Activated naive CD8-positive, alpha-beta T cell treated with anti-CD3 and anti-CD28 coated beads for 36 hours (primary cell): ENCODE data around the gene DHRSX. TPM values are rescaled to one million over a fixed set of nuclear protein-coding genes. Genes with fewer than 3 reads are reported as not detected.
"Not testable (repeated sequence)": the region's sequence is repeated elsewhere in the genome, so short reads cannot be mapped to it uniquely, and the experiment has no call there.

Experiments
- DNase-seq: peaks from one replicate; pipeline ENCODE4 v3.0.0; 2021
- H3K27ac Mint-ChIP-seq: one replicate; pipeline ENCODE4 v1.8.0; 2022; ENCODE audit warnings: mild to moderate bottlenecking, moderate library complexity, mixed read lengths
- H3K27me3 Mint-ChIP-seq: one replicate; pipeline ENCODE4 v1.8.0; 2022; ENCODE audit warnings: mild to moderate bottlenecking, mixed read lengths
- H3K36me3 Mint-ChIP-seq: one replicate; pipeline ENCODE4 v1.8.0; 2021; ENCODE audit warnings: mild to moderate bottlenecking, mixed read lengths
- H3K4me1 Mint-ChIP-seq: one replicate; pipeline ENCODE4 v1.8.0; 2021; ENCODE audit warnings: mixed read lengths
- H3K4me3 Mint-ChIP-seq: one replicate; pipeline ENCODE4 v1.8.0; 2022; ENCODE audit warnings: mild to moderate bottlenecking, moderate library complexity, mixed read lengths
- H3K9me3 Mint-ChIP-seq: one replicate; pipeline ENCODE4 v1.8.0; 2022; ENCODE audit warnings: mixed read lengths
- total RNA-seq, 2 experiments: library from RNA; stranded (reverse); gene quantifications; one replicate each; pipeline ENCODE4 v1.2.3, GENCODE V29; 2021

Gene DHRSX
- total RNA-seq, 2 experiments from 2014 or later: 18.2 to 19.7 TPM

- Mint-ChIP-seq H3K4me3 (no peak overlapping the region), H3K36me3 (no peaks in the 10 kb centered on the region), H3K27ac (no peak overlapping the region), H3K9me3 (no peaks in the 10 kb centered on the region), H3K4me1 (no peaks in the 10 kb centered on the region), H3K27me3 (no peaks in the 10 kb centered on the region)
- DNase-seq: no peak
Observed at GRCh38 chrX:2507904-2508627, 7.3 kb upstream of the DHRSX start.

- H3K27ac Mint-ChIP-seq: no peak overlapping the region
- no peaks in the 10 kb centered on the region for H3K9me3 Mint-ChIP-seq
Observed at GRCh38 chrX:2507196-2507595, 6.4 kb upstream of the DHRSX start.

GRCh38 chrX:2505341-2505740 is 4.6 kb upstream of the DHRSX start:
- not testable (repeated sequence) for H3K36me3 Mint-ChIP-seq, H3K9me3 Mint-ChIP-seq, H3K27ac Mint-ChIP-seq, H3K4me1 Mint-ChIP-seq, H3K27me3 Mint-ChIP-seq, H3K4me3 Mint-ChIP-seq, DNase-seq

More at GRCh38 chrX:2507196-2507595, 6.4 kb upstream of the DHRSX start:
- no peaks in the 10 kb centered on the region for H3K27me3 Mint-ChIP-seq
- H3K36me3 Mint-ChIP-seq: no peaks in the 10 kb centered on the region
- H3K4me3 Mint-ChIP-seq: no peak overlapping the region
- H3K4me1 Mint-ChIP-seq: no peaks in the 10 kb centered on the region
- no peak for DNase-seq

- no peaks in the 10 kb centered on the region for H3K4me1 Mint-ChIP-seq
- H3K9me3 Mint-ChIP-seq: no peaks in the 10 kb centered on the region
- H3K36me3 Mint-ChIP-seq: no peaks in the 10 kb centered on the region
- no peak overlapping the region for H3K27ac Mint-ChIP-seq
- H3K4me3 Mint-ChIP-seq: no peak overlapping the region
- DNase-seq: no peak
- H3K27me3 Mint-ChIP-seq: no peaks in the 10 kb centered on the region
Observed at GRCh38 chrX:2504706-2505332, 4.0 kb upstream of the DHRSX start.

- no peak for DNase-seq
- peaks cover 2% of the 10 kb centered on the region for H3K36me3 Mint-ChIP-seq
- H3K4me1 Mint-ChIP-seq: peaks cover 9% of the 10 kb centered on the region
- no peak overlapping the region for H3K27ac Mint-ChIP-seq
- no peaks in the 10 kb centered on the region for H3K9me3 Mint-ChIP-seq
- no peak overlapping the region for H3K4me3 Mint-ChIP-seq
- H3K27me3 Mint-ChIP-seq: no peaks in the 10 kb centered on the region
Observed at GRCh38 chrX:2503591-2504500, 3.1 kb upstream of the DHRSX start.

- Mint-ChIP-seq H3K4me3 (no peak overlapping the region), H3K4me1 (peaks cover 18% of the 10 kb centered on the region), H3K9me3 (no peaks in the 10 kb centered on the region), H3K27ac (no peak overlapping the region), H3K36me3 (peaks cover 9% of the 10 kb centered on the region), H3K27me3 (no peaks in the 10 kb centered on the region)
- DNase-seq: no peak
Observed at GRCh38 chrX:2502668-2503519, 2.1 kb upstream of the DHRSX start.

GRCh38 chrX:2502120-2502667 is 1.4 kb upstream of the DHRSX start:
- Mint-ChIP-seq H3K4me1 (peaks cover 25% of the 10 kb centered on the region), H3K36me3 (peaks cover 12% of the 10 kb centered on the region), H3K9me3 (no peaks in the 10 kb centered on the region), H3K4me3 (peak overlapping the region; percentile 71), H3K27ac (no peak overlapping the region), H3K27me3 (no peaks in the 10 kb centered on the region)
- DNase-seq: no peak

- Mint-ChIP-seq H3K36me3 (peaks cover 12% of the 10 kb centered on the region), H3K27ac (peak overlapping the region; percentile 76), H3K9me3 (no peaks in the 10 kb centered on the region), H3K4me3 (peak overlapping the region; percentile 71), H3K27me3 (no peaks in the 10 kb centered on the region), H3K4me1 (peaks cover 25% of the 10 kb centered on the region)
- no peak for DNase-seq
Observed at GRCh38 chrX:2501559-2502102, 855 bp upstream of the DHRSX start.

- H3K27me3 Mint-ChIP-seq: no peaks in the 10 kb centered on the region
- peaks cover 25% of the 10 kb centered on the region for H3K4me1 Mint-ChIP-seq
- peak; percentile 44 for DNase-seq
- peaks cover 12% of the 10 kb centered on the region for H3K36me3 Mint-ChIP-seq
- H3K4me3 Mint-ChIP-seq: peak overlapping the region; percentile 82
- peak overlapping the region; percentile 38 for H3K27ac Mint-ChIP-seq
- H3K9me3 Mint-ChIP-seq: no peaks in the 10 kb centered on the region
Observed at GRCh38 chrX:2500091-2500802, 529 bp downstream of the DHRSX start.

GRCh38 chrX:2499507-2499906 is 1.3 kb downstream of the DHRSX start:
- Mint-ChIP-seq H3K27ac (peak overlapping the region; percentile 82), H3K4me3 (peak overlapping the region; percentile 82), H3K9me3 (no peaks in the 10 kb centered on the region), H3K27me3 (no peaks in the 10 kb centered on the region), H3K36me3 (peaks cover 12% of the 10 kb centered on the region), H3K4me1 (peaks cover 25% of the 10 kb centered on the region)
- DNase-seq: no peak

GRCh38 chrX:2498781-2499302 is 1.9 kb downstream of the DHRSX start:
- Mint-ChIP-seq H3K9me3 (no peaks in the 10 kb centered on the region), H3K4me3 (peak overlapping the region; percentile 82), H3K27me3 (no peaks in the 10 kb centered on the region), H3K36me3 (peaks cover 12% of the 10 kb centered on the region), H3K4me1 (peaks cover 25% of the 10 kb centered on the region), H3K27ac (peak overlapping the region; percentile 56)
- no peak for DNase-seq

GRCh38 chrX:2497961-2498780 is 2.6 kb downstream of the DHRSX start:
- H3K27me3 Mint-ChIP-seq: no peaks in the 10 kb centered on the region
- H3K36me3 Mint-ChIP-seq: peaks cover 12% of the 10 kb centered on the region
- H3K27ac Mint-ChIP-seq: peak overlapping the region; percentile 34
- H3K4me1 Mint-ChIP-seq: peaks cover 25% of the 10 kb centered on the region
- peak overlapping the region; percentile 82 for H3K4me3 Mint-ChIP-seq
- no peak for DNase-seq
- H3K9me3 Mint-ChIP-seq: no peaks in the 10 kb centered on the region

GRCh38 chrX:2495595-2495994 is 5.2 kb downstream of the DHRSX start:
- peaks cover 25% of the 10 kb centered on the region for H3K4me1 Mint-ChIP-seq
- no peak overlapping the region for H3K27ac Mint-ChIP-seq
- H3K4me3 Mint-ChIP-seq: no peak overlapping the region
- no peak for DNase-seq
- no peaks in the 10 kb centered on the region for H3K9me3 Mint-ChIP-seq
- H3K36me3 Mint-ChIP-seq: peaks cover 19% of the 10 kb centered on the region
- no peaks in the 10 kb centered on the region for H3K27me3 Mint-ChIP-seq
